Measurements from ENCODE around the gene HRG. TPM values are rescaled to one million over a fixed set of nuclear protein-coding genes. Genes with fewer than 3 reads are reported as not detected.

The HRG gene
- not detected in 2 replicates for total RNA-seq

GRCh38 chr3:186665625-186666188 is at the start of gene HRG:
Gene HRG, plus strand, starts transcription at chr3:186666014. Its CDS starts 18 bp downstream, at chr3:186666032.

GRCh38 chr3:186639778-186640472 is 25.9 kb upstream of the HRG start, which contains the start of gene FETUB:
Gene FETUB, plus strand, starts transcription at chr3:186640399. Its CDS starts 62 bp downstream, at chr3:186640461.

GRCh38 chr3:186717039-186717457 is 51.2 kb downstream of the HRG start, which contains the start of gene KNG1:
Gene KNG1, plus strand, starts transcription at chr3:186717359. Its CDS starts 184 bp downstream, at chr3:186717543.

Other genes with a start within 250 kb of the HRG start
- 0.43 and 0.48 TPM in 2 replicates for gene CRYGS, start 121.6 kb upstream of the HRG start, total RNA-seq
- gene TBCCD1, start 98.7 kb upstream of the HRG start, total RNA-seq: 9.4 and 14.5 TPM in 2 replicates
- gene DNAJB11, start 95.3 kb upstream of the HRG start, total RNA-seq: 36.4 and 51.6 TPM in 2 replicates
- gene AHSG, start 53.0 kb upstream of the HRG start, total RNA-seq: not detected in 2 replicates
- not detected in 2 replicates for gene FETUB, start 25.6 kb upstream of the HRG start, total RNA-seq
- gene KNG1, start 51.3 kb downstream of the HRG start, total RNA-seq: not detected in 2 replicates
- 511 and 723 TPM in 2 replicates for gene EIF4A2, start 117.6 kb downstream of the HRG start, total RNA-seq
- gene RFC4, start 140.5 kb downstream of the HRG start, total RNA-seq: 13.6 and 16.4 TPM in 2 replicates
- gene ADIPOQ, start 176.7 kb downstream of the HRG start, total RNA-seq: not detected in 2 replicates

Measured in tracheal epithelial cell (primary cell).